Smooth muscle cell (in vitro differentiated cells): ENCODE results near the gene SHISA9. TPM values are rescaled to one million over a fixed set of nuclear protein-coding genes. Genes with fewer than 3 reads are reported as not detected.

ENCODE experiments used
- DNase-seq: peaks from one replicate; lab custom pipeline; 2025; ENCODE audit not compliant: unreplicated experiment; lab: John Stamatoyannopoulos, UW
- H2AFZ ChIP-seq: fragments of 200-600 bp; sonication (generic); 2 replicates; pipeline ENCODE4 v1.6.0; 2016; ENCODE audit warnings: antibody characterized with exemption, low read depth, mild to moderate bottlenecking
- H3F3A ChIP-seq: fragments of 200-600 bp; sonication (generic); 2 replicates; pipeline ENCODE4 v1.6.0; 2017; ENCODE audit warnings: antibody characterized with exemption, low read depth
- H3K27ac ChIP-seq: fragments of 200-600 bp; sonication (generic); 2 replicates; pipeline ENCODE4 v1.5.1; 2016; ENCODE audit warnings: low read depth, mild to moderate bottlenecking
- H3K27me3 ChIP-seq: fragments of 200-600 bp; sonication (generic); 2 replicates; pipeline ENCODE4 v1.6.1; 2016; ENCODE audit warnings: low read depth, mild to moderate bottlenecking
- H3K36me3 ChIP-seq: fragments of 200-600 bp; sonication (generic); 2 replicates; pipeline ENCODE4 v1.5.1; 2016; ENCODE audit warnings: low read depth
- H3K4me1 ChIP-seq: fragments of 200-600 bp; sonication (generic); 2 replicates; pipeline ENCODE4 v1.5.1; 2016; ENCODE audit warnings: low read depth
- H3K4me2 ChIP-seq: fragments of 200-600 bp; sonication (generic); 2 replicates; pipeline ENCODE4 v1.6.0; 2016; ENCODE audit warnings: mild to moderate bottlenecking
- H3K4me3 ChIP-seq: fragments of 200-600 bp; sonication (generic); 2 replicates; pipeline ENCODE4 v1.5.1; 2016; ENCODE audit warnings: mild to moderate bottlenecking
- H3K79me2 ChIP-seq: fragments of 200-600 bp; sonication (generic); 2 replicates; pipeline ENCODE4 v1.6.0; 2016; ENCODE audit warnings: low read depth, mild to moderate bottlenecking
- H3K9ac ChIP-seq: fragments of 200-600 bp; sonication (generic); 2 replicates; pipeline ENCODE4 v1.6.0; 2016; ENCODE audit warnings: low read depth
- H3K9me3 ChIP-seq: fragments of 200-600 bp; sonication (generic); replicated peaks from 2 replicates; pipeline ENCODE4 v1.5.1; 2016; ENCODE audit warnings: low read depth
- H4K20me1 ChIP-seq: fragments of 200-600 bp; sonication (generic); 2 replicates; pipeline ENCODE4 v1.6.0; 2016; ENCODE audit warnings: low read depth
- CTCF ChIP-seq: fragments of 200-600 bp; sonication (generic); IDR thresholded peaks from 2 replicates; pipeline ENCODE4 v1.5.1; 2017; ENCODE audit warnings: borderline replicate concordance, mild to moderate bottlenecking, antibody characterized with exemption; ENCODE audit not compliant: insufficient read depth, poor library complexity, severe bottlenecking
- WGBS: methylation state at CpG from one replicate; pipeline ENCODE4 v1.1.7; 2016; ENCODE audit warnings: low lambda C conversion rate; 5-methylcytosine and 5-hydroxymethylcytosine counted together
- polyA plus RNA-seq: library from polyadenylated mRNA; unstranded; fragments of >200 nt; fragmentation: Nextera tagmentation; extraction: Ambion mirVana; gene quantifications from 2 replicates; pipeline ENCODE4 v1.2.1, GENCODE V29; 2016
- total RNA-seq: library from RNA; depleted of rRNA; stranded (reverse); fragments of >200 nt; gene quantifications from 2 replicates; pipeline ENCODE4 v1.2.3, GENCODE V29; 2014

Gene SHISA9
- total and polyA plus RNA-seq, 2 experiments from 2014 or later, result 0.09 TPM; not detected in 1

GRCh38 chr16:12975766-12976165 is 74.4 kb downstream of the SHISA9 start:
- Histone ChIP-seq H2AFZ (no peak overlapping the region), H3K27ac (no peak overlapping the region), H3K79me2 (no peaks in the 10 kb centered on the region), H3F3A (no peaks in the 10 kb centered on the region), H3K4me3 (no peak overlapping the region), H3K4me2 (no peak overlapping the region), H3K27me3 (no peaks in the 10 kb centered on the region), H3K4me1 (peaks cover 6% of the 10 kb centered on the region), H3K9me3 (peaks cover 2% of the 10 kb centered on the region), H3K9ac (no peak overlapping the region), H4K20me1 (no peaks in the 10 kb centered on the region), H3K36me3 (no peaks in the 10 kb centered on the region)
- DNase-seq, result no peak
- no peak for TF ChIP-seq CTCF
- WGBS, result 95% methylated on average over 3 of the region's 3 CpGs

- no peak overlapping the region for H3K27ac ChIP-seq
- H3K36me3 ChIP-seq, result no peaks in the 10 kb centered on the region
- no peak overlapping the region for H3K4me2 ChIP-seq
- H4K20me1 ChIP-seq, result no peaks in the 10 kb centered on the region
- no peak overlapping the region for H2AFZ ChIP-seq
- no peak for DNase-seq
- H3K9me3 ChIP-seq, result peaks cover 4% of the 10 kb centered on the region
- no peak for TF ChIP-seq CTCF
- H3K4me3 ChIP-seq, result no peak overlapping the region
- H3K4me1 ChIP-seq, result peaks cover 6% of the 10 kb centered on the region
- H3K79me2 ChIP-seq, result no peaks in the 10 kb centered on the region
- H3K27me3 ChIP-seq, result no peaks in the 10 kb centered on the region
- no peaks in the 10 kb centered on the region for H3F3A ChIP-seq
- H3K9ac ChIP-seq, result no peak overlapping the region
- WGBS, result 92% methylated on average over 2 of the region's 2 CpGs
Observed at GRCh38 chr16:12976496-12976895, 75.1 kb downstream of the SHISA9 start.

- no peak overlapping the region for H3K4me2 ChIP-seq
- peaks cover 4% of the 10 kb centered on the region for H3K9me3 ChIP-seq
- WGBS, result 46% methylated on average over 5 of the region's 5 CpGs
- H3K36me3 ChIP-seq, result no peaks in the 10 kb centered on the region
- peaks cover 6% of the 10 kb centered on the region for H3K4me1 ChIP-seq
- H3F3A ChIP-seq, result no peaks in the 10 kb centered on the region
- no peak overlapping the region for H3K27ac ChIP-seq
- TF ChIP-seq CTCF, result no peak
- no peaks in the 10 kb centered on the region for H4K20me1 ChIP-seq
- no peak overlapping the region for H2AFZ ChIP-seq
- H3K79me2 ChIP-seq, result no peaks in the 10 kb centered on the region
- H3K27me3 ChIP-seq, result no peaks in the 10 kb centered on the region
- no peak overlapping the region for H3K9ac ChIP-seq
- no peak overlapping the region for H3K4me3 ChIP-seq
- no peak for DNase-seq
Observed at GRCh38 chr16:12976936-12977335, 75.5 kb downstream of the SHISA9 start.

GRCh38 chr16:12985516-12985915 is 84.1 kb downstream of the SHISA9 start:
- no peaks in the 10 kb centered on the region for H3F3A ChIP-seq
- no peak overlapping the region for H3K4me3 ChIP-seq
- no peaks in the 10 kb centered on the region for H3K36me3 ChIP-seq
- H3K27ac ChIP-seq, result no peak overlapping the region
- H3K4me2 ChIP-seq, result no peak overlapping the region
- TF ChIP-seq CTCF, result no peak
- no peak overlapping the region for H3K9ac ChIP-seq
- H3K4me1 ChIP-seq, result no peaks in the 10 kb centered on the region
- H2AFZ ChIP-seq, result no peak overlapping the region
- DNase-seq, result no peak
- H3K27me3 ChIP-seq, result no peaks in the 10 kb centered on the region
- H4K20me1 ChIP-seq, result no peaks in the 10 kb centered on the region
- peaks cover 4% of the 10 kb centered on the region for H3K9me3 ChIP-seq
- H3K79me2 ChIP-seq, result no peaks in the 10 kb centered on the region
